HG03139 (cell line): ENCODE results near the gene ASPHD2.

Source experiments
- ATAC-seq: cut with Tn5 transposase; IDR thresholded peaks from one replicate; pipeline ENCODE4 v1.9.1; 2021; ENCODE audit not compliant: unreplicated experiment

ASPHD2 gene

GRCh38 chr22:26471522-26471921 is 42.5 kb downstream of the ASPHD2 start:
- no peak for ATAC-seq

- no peak for ATAC-seq
These were observed 45.6 kb downstream of the ASPHD2 start for GRCh38 chr22:26474682-26475081.

DNA sequence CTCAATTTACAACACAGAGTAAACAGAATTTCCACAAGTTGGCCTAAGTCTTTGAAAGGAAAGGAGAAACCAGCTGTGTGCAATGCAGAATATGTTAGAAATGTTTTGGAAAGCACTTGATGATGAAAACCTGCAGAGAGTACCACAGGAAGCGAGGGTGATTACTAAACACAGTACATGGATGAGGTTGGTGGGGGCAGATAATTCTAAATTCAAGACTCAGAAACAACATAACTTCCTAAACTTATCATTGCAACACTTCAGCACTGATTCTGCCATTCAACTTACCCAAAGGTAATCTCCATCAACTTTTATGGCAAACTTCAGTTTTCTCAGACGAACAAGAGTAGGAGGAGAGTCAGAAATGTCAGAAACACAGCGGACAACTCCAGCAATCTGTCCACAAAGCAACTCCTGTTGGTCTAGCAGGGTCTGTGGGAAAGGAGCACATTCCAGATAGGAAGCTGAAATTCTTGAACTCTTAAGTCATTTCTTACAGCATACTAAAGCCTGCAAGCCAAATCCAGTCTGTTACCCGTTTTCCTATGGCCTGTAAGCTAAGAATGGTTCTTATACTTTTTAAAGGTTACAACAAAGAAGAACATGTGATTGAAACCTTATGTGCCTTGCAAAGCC is 47.8 kb downstream of the ASPHD2 start:
- no peak for ATAC-seq

DNA sequence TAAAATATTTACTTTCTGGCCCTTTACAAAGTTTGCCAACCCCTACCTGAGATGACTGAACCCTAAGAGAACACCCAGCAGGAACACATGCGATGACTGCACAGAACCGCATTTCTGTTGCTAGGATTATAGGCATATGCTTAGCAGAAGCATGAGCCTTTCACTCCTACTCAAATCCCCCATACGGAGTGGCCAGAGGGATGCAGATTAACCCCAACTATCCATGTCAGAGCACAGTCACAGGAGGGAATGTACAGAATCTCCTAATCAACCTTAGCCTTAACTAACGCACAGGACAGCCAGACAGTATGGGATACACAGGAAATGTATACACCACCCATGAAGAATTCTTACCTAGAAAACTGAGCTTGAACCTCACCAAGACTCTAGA is 48.3 kb downstream of the ASPHD2 start:
- no peak for ATAC-seq

GRCh38 chr22:26479043-26479791 is 50.2 kb downstream of the ASPHD2 start:
- ATAC-seq, result no peak

DNA sequence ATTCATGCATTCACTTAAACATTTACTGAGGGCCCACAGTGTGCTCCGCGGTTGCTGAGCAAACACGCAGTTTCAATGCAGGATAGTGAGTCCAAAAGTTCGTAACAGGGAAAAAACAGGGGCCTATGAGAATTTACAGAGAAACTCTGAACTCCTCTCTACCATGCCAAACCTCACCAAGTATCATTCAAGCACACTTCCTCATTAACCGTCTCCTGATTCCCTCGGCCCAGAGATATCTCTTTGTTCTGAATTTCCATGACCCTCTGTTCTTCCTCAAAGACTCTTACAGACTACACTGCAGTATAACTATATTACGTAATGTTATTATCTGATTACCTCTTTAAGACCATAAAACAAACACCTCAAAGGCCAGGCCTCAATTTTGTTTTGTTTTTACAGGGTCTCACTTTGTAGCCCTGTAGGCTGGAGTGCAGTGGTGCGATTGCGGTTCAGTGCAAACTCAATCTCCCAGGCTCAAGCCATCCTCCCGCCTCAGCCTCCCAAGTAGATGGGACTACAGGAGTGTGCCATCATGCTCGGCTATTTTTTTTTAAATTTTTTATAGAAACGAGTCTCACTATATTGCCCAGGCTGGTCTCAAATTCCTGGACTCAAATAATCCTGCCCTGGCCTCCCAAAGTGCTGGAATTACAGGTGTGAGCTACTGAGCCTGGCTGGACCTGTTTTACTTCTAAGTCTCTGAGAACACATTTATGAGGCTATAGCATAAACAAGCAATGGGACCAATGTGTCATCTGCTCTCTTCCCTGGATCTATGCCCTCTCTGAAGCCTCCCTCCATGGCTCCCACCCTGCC is 50.9 kb downstream of the ASPHD2 start:
- no peak for ATAC-seq

DNA sequence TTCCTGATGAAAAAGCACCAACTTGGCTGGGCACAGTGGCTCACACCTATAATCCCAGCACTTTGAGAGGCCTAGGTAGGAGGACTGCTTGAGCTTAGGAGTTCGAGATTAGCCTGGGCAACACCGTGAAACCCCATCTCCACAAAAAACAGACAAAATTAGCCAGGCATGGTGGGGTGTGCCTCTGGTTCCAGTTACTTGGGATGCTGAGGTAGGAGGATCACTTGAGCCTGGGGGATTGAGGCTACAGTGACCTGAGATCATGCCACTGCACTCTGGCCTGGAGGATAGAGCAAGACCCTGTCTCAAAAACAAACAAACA is 51.5 kb downstream of the ASPHD2 start:
- no peak for ATAC-seq

DNA sequence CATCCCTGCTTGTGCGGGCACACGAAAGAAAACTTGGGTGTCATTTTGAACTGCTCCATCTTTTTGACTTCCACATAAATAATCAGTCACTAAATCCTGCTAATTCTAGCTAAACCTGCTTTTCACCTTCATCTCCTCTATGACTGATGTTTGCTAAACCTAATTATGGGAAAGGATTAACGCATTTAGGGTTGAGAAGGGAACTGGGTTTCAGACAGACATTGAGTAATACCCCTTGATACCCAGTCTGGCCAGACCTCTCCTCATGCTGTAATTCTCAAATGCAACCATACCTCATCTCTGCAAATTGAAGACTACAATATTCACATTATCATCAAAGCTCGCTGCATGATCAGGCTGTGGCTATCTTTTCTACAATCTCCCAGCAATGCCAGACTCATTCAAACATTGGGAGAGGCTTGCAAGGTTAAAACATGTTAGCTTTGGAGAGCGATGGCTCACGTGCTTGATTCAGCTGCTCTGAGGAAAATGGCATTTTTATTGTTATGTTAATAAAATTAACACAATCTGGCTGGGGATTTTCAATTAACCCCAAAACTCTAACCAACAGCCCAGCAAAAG is 52.1 kb downstream of the ASPHD2 start:
- ATAC-seq, result no peak

- no peak for ATAC-seq
These were observed 52.6 kb downstream of the ASPHD2 start for GRCh38 chr22:26481694-26482093.

- ATAC-seq, result no peak
These were observed 53.1 kb downstream of the ASPHD2 start for GRCh38 chr22:26482161-26482560.

DNA sequence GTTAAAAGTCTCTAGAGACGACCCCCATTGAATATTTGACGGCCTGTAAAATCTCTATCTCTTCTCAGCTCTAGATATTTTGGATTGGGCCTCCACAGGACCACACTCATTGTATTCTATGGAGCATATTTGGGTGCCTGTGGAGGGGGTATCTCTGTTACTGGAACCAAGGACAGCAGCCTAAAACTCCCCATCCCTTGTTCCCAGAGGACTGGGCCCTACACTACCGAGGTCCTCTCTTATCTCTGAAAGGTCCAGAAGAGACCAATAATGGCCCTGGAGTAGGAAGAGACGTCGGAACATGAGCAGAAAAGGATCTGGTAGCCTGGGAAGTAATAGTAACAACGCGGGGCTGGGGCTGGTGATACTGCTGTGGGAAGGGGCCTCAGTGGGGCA is 54.0 kb downstream of the ASPHD2 start:
- no peak for ATAC-seq

DNA sequence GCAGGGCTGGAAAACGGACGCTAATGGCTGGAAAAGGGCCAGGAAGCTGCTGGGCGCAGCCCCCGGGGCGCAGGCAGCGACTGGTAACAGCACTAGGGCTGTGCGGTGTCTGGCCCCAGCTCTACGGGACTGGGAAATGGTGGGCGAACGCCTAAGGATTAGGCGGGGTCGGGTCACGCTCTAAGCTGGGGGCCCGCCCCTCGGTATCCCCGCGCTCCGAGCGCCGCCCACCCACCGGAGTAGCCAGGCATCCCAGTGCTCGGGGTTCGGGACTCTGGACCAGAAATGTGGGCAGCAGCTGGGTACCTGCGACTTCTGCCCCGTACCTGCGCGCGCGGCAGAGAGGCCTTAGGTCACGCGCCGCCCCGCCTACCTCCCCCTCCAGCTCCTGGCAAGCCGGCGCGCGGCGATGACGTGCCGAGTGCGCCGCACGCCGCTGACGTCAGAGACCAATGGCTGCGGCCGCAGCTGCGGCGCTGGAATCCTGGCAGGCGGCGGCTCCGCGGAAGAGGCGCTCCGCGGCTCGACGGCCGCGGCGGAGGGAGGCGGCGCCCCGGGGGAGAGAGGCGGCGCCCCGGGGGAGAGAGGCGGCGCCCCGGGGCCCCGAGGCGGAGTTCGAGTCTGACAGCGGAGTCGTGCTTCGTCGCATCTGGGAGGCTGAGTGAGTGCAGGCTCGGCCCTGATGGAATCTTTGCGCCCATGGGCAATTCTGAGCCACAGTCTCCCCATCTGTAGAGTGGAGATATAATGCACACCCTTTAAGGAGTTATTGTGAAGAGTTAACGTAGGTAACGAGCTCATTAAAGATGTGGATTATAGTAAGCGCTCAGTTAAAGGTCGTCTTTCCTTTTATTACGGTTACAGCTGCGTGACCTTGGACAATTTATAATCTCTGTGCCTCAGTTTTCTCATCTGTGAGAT is 54.6 kb downstream of the ASPHD2 start, which contains the start of the genes HPS4 and SRRD:
HPS4 (minus strand) TSS at position 345 of the 921 bp plus-strand sequence. CDS start 2,021 bp downstream, outside the sequence.
SRRD (plus strand) TSS at position 439 of the 921 bp plus-strand sequence; CDS start at position 453, 14 bp downstream.
- peak; percentile 64 for ATAC-seq

DNA sequence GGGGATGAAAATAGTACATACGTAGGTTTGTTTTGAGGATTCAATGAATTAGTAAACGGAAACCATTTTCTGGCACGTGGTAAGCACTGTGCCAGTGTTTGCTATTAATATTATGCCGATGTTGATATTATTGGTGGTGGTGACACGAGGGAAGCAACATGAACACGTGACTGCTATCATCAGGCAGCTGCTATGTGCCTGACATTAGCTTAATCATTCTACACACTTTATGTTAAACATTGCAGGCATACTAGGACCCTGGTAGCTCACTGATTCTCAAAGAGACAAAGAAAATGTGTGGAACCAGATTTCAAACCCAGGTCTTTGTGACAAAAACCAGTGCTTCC is 55.3 kb downstream of the ASPHD2 start:
- ATAC-seq, result no peak

DNA sequence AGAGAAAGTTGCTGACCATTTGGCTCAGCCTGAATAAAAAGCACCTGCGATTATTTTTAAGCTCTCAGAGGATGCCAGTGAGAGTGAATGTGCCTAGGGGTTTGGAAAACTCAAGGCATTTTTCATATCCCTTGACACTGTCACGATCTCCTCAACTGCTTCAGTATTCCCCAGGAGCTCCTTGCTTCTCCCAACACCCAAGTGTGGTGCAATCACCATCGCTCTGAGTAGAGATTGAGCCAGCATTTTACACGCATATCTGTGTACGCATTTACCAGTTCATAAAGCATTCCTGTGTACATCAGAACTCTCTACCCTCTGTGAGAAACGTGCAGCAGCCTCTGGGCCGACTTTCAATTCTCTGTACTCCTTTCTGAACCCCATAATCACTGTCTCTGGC is 56.0 kb downstream of the ASPHD2 start:
- ATAC-seq, result no peak

DNA sequence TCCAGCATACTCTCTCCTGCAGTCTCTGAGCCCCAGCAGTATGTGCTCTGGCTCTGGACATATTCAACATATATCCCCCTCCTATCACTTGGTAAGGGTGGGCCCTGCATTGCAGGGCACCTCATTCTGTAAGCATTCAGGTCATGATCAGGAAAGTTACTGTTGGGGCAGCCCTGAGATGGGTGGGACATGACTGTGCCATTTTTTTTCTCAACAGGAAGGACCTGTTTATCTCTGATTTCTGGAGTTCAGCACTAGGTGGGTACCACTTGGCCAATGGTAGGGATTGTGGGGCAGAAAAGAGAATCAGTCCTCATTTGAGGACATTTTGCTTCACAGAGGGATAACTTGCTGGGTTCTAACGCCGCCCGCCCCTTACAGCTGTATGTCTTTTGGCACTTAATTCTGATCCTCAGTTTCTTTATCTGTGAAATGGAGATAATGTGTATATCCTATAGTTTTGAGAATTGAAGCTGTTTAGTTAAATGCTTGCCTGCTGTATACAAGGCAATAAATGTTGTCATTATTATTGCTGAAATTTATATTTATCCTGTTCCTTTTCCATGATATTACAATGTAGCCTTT is 56.8 kb downstream of the ASPHD2 start:
- no peak for ATAC-seq

DNA sequence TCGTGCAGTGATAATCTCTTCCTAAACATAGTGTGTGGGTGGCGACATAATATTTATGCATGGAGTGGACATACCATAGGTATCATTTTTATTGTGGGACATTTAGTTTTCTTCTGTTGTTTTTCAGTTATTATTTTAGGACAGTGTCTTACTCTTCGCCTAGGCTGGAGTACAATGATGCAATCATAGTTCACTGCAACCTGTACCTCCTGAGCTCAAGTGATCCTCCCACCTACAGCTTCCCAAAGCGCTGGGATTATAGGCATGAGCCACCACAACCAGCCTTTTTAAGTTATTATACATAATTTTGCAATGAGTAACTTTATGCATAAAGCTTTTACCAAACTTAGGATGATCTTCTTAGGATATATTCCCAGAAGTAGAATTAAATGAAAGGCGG is 57.3 kb downstream of the ASPHD2 start:
- no peak for ATAC-seq

DNA sequence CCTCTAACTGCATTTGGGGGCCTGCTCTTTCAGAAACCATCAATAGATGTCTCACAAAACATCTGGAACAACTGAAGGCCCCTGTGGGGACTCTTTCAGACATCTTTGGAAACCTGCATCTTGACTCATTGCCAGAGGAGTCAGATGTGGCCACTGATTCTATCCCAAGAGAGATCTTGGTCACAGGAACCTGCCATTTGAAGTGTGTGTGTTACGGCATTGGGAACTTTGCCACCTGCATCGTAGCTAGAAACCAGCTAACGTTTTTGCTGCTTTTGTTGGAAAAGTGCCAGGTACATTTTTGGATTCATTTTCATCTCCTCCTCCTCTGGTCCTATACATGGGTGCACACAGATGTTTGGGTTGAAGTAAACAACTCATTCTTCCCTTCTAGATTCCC is 58.9 kb downstream of the ASPHD2 start:
- no peak for ATAC-seq

DNA sequence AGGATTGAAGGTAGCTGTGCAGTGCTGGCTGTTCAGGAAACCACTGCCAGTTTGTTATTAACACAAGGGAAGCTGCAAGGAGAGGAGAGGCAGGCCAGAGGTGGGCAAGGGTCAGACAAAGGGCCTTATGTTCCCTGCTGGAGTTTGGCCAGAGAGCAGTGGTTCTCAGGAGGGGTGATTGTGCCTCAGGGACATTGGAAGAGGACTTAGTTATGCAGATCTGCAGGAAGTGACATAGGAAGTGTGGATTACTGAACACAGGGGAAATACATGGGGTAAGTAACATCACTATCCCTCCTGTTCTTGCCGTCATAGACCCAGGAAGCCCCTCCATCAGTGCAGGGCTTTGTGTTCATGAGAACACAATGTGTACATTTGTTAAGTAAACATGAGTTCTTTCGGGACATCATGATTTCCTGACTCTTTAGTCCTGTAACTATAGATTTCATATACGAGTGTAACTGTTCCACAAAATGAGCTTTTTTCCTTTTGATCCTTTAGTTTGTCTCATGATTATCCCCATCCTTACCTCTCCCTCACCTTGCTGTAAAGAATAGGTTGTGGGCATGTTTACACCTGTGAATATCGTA is 60.5 kb downstream of the ASPHD2 start:
- ATAC-seq, result no peak

- no peak for ATAC-seq
These were observed 63.2 kb downstream of the ASPHD2 start for GRCh38 chr22:26492220-26492619.

DNA sequence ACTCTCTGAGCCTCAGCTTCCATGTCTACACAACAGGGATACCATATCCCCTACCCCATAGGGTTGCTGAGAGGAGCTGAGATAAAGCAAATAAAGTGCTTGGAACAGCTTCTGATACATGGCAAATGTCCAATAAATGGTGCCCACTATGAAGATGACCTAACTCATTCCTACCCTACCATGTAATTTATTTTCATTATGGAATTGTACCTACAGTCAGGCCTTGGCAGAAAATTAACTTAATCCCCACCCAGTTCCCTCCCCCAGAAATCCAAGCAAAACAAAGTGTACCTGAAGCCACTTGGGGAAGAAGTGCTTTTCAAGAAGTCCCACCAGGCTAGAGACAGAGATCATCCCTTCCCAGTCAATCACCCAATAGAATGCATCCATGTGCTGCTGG is 65.4 kb downstream of the ASPHD2 start:
- no peak for ATAC-seq
